Astrocyte of the cerebellum (primary cell): Measurements from ENCODE around the gene OR10K2.

Source experiments
- DNase-seq: peaks from one replicate; pipeline ENCODE4 v3.0.0-alpha.2; 2011; ENCODE audit warnings: low read depth
- H3K4me3 ChIP-seq: 2 replicates; pipeline ENCODE4 v1.5.1; 2011; ENCODE audit warnings: mild to moderate bottlenecking, low read depth, low read length, moderate library complexity
- in situ Hi-C: cut with HindIII; loops from 2 replicates; pipeline ENCODE4 v1.10.0; 2017; ENCODE audit warnings: low sequenced_read_pairs
- TF ChIP-seq, protein P1 (sequence below): IDR thresholded peaks from 2 replicates; pipeline ENCODE4 v1.5.1; 2012; ENCODE audit warnings: low read length, low read depth, moderate library complexity, mild to moderate bottlenecking; ENCODE audit errors: missing control alignments

The OR10K2 gene, protein sequence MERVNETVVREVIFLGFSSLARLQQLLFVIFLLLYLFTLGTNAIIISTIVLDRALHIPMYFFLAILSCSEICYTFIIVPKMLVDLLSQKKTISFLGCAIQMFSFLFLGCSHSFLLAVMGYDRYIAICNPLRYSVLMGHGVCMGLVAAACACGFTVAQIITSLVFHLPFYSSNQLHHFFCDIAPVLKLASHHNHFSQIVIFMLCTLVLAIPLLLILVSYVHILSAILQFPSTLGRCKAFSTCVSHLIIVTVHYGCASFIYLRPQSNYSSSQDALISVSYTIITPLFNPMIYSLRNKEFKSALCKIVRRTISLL

DNA sequence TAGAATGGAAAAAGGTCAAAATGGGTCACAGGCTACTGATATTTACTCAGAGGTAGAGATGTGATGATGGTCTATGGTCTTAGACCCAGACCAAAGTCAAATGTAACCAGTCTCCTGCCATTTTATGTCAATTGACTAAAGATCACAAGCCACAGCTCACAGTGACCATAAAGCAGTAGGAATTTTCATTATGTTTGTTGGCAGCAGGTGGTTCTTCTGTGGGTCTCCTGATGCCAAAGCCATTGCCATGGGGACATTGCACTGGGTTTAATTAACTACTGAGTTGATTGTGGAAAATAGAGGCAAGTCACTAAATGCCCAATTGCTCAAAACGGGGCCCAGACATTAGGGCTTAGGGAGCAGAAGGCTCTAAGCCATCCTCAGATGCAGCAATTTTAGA lies at the start of gene OR10K2:
Gene OR10K2 (minus strand): TSS at position 101 of the 400 bp plus-strand sequence. CDS start 5,371 bp downstream, outside the sequence.
- TF ChIP-seq, protein P1, sequence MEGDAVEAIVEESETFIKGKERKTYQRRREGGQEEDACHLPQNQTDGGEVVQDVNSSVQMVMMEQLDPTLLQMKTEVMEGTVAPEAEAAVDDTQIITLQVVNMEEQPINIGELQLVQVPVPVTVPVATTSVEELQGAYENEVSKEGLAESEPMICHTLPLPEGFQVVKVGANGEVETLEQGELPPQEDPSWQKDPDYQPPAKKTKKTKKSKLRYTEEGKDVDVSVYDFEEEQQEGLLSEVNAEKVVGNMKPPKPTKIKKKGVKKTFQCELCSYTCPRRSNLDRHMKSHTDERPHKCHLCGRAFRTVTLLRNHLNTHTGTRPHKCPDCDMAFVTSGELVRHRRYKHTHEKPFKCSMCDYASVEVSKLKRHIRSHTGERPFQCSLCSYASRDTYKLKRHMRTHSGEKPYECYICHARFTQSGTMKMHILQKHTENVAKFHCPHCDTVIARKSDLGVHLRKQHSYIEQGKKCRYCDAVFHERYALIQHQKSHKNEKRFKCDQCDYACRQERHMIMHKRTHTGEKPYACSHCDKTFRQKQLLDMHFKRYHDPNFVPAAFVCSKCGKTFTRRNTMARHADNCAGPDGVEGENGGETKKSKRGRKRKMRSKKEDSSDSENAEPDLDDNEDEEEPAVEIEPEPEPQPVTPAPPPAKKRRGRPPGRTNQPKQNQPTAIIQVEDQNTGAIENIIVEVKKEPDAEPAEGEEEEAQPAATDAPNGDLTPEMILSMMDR, result no peak
- no peak for DNase-seq
- no peak within 1 kb of the TSS for H3K4me3 ChIP-seq
- in situ Hi-C loops, result no loop called here

DNA sequence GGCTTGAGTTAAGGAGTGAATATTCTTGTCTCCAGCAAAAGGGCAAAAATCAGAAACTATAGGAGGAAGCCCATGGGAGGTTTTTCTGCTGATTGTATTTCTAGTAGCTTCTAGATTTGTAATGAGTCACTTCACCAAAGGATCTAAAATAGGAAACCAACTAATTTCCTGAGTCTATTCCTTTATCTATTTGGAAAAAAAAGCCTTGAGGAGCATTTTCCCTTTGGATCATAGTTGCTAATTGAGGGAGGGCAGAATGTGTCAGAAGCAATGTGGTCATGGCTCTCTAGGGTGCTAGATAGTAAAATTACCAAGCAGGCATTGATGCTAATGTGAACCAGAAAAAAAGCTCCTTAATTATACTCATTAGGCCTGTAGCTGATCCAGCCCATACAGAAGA lies 45.9 kb upstream of the OR10K2 start, which contains the start of gene OR10R2:
Gene OR10R2 (plus strand): TSS at position 301 of the 400 bp plus-strand sequence. CDS start 106 bp downstream, outside the sequence.
- no peak within 1 kb of the TSS for H3K4me3 ChIP-seq
- TF ChIP-seq, protein P1, result no peak
- in situ Hi-C loops, result no loop called here
- DNase-seq, result no peak

DNA sequence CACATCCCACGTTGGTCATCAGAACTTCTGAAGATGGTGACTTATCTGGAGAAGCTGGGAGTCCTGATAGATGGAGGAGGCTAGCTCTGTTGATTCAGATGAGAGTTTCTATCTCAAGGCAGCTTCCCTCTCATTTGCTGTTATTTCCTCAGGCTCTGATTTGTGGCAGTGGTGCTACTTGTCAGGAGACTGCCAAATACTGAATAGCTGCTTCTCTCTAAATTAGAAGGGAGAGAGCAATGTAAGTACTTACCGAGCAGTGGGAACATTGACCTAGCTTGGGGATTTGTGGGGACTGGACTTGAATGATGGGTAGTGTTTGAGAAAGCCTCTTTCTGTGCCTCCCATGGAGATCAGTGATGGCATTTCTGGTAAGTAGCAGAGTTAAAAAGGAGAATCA lies 35.5 kb upstream of the OR10K2 start, which contains the start of gene OR10K1:
Gene OR10K1 (plus strand): TSS at position 301 of the 400 bp plus-strand sequence. CDS start 3,728 bp downstream, outside the sequence.
- in situ Hi-C loops, result no loop called here
- no peak within 1 kb of the TSS for H3K4me3 ChIP-seq
- no peak for DNase-seq
- TF ChIP-seq, protein P1, result no peak

DNA sequence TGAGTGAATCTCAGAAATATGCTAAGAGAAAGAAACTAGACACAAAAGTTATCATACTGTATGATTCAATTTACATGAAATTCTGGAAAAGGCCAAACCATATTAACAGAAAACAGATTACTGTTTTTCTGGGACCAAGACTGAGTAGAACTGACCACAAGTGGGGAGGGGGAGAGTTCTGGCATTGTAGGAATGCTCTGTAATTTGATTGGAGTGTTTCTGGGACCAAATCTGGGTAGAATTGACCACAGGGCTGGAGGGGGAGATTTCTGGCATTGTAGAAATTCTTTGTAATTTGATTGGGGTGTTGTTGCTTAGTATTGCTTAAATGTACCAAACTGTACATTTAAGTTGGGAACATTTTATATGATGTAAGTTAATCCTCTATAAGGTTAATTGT lies 32.2 kb upstream of the OR10K2 start:
- no peak for DNase-seq
- in situ Hi-C loops, result no loop called here
- H3K4me3 ChIP-seq, result no peak overlapping the region
- TF ChIP-seq, protein P1, result no peak

DNA sequence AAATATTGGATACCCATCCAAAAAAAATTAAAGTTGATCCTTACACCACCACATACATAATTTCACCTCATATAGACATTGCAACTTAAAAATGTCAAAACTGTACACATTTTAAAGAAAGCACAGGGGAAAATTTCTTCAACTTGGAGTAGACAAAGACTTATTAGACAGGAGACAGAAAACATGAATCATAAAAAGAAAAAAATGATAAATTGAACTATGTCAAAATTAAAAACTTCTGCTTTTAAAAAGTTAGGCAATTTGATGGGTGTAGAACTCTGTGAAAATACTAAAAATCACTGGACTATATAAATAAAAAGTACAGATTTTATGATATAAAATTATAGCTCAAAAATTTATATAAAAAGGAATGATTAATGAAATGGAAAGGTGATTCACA lies 31.2 kb upstream of the OR10K2 start:
- H3K4me3 ChIP-seq, result no peak overlapping the region
- TF ChIP-seq, protein P1, result no peak
- DNase-seq, result no peak
- in situ Hi-C loops, result no loop called here

DNA sequence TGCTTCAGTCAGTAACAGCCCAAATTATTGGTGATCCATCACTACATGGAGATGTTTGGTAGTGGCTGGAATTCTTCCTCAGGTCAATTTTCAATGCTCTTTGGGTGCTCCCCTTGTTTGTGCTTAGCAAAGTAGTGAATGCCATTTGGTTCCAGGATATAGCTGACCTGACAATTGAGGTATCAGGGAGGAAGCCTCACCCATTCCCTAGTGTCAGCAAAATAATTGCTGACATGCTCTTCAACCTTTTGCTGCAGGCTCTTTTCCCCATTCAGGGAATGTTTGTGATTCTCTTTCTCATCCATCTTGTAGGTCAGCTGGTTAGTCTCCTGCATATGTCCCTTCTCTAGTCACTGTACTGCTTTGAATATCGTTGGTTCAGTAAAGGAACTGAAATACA lies 28.5 kb upstream of the OR10K2 start:
- in situ Hi-C loops, result no loop called here
- TF ChIP-seq, protein P1, result no peak
- no peak for DNase-seq
- no peak overlapping the region for H3K4me3 ChIP-seq
